ENCODE data around the gene HNRNPA1. TPM values are rescaled to one million over a fixed set of nuclear protein-coding genes. Genes with fewer than 3 reads are reported as not detected.
A peak's percentile ranks its signal among the peaks of the same experiment; 100 is the strongest.

HNRNPA1 gene
- total and polyA plus RNA-seq, 2 of the 4 experiments (the other 2 are of a cell fraction) = 747 to 1,409 TPM

GRCh38 chr12:54330442-54330841 lies 49.9 kb downstream of the HNRNPA1 start:
- Histone ChIP-seq H2BK15ac (ENCODE audit: low read depth, low read length) (no peak overlapping the region), H3K56ac (ENCODE audit: extremely low read depth, insufficient read depth, low read length) (0 out of 2 replicates have a peak overlapping the region, but pooled peaks have one; percentile 1), H3K79me1 (ENCODE audit: low read depth in 1 of 2, low read length in 2 of 2) (peaks cover 11 to 65% of the 10 kb centered on the region in 2 experiments; a peak in 3 of 4 replicates), H3K23ac (ENCODE audit: low read depth, low read length) (peak overlapping the region; percentile 94), H3K27me3 (ENCODE audit: control insufficient read depth, insufficient read depth, low read length) (no peaks in the 10 kb centered on the region), H3K14ac (replicated peaks; ENCODE audit: low read depth, low read length) (peak overlapping the region; percentile 69; the same call in 1 of the 2 replicates), H3K9me3 (ENCODE audit: control insufficient read depth, insufficient read depth, low read length) (no peaks in the 10 kb centered on the region), H2BK20ac (ENCODE audit: low read depth, low read length) (peak overlapping the region; percentile 69; the same call in 1 of the 2 replicates), H3K9me1 (ENCODE audit: insufficient read depth, low read length) (peaks cover 7% of the 10 kb centered on the region), H4K20me1 (ENCODE audit: insufficient read depth, low read length) (peaks cover 21% of the 10 kb centered on the region; the same call in 1 of the 2 replicates), H3K18ac (ENCODE audit: low read depth, low read length) (no peak overlapping the region), H3K4me2 (ENCODE audit: low read depth, low read length) (no peak overlapping the region), H3K36me3 (ENCODE audit: control insufficient read depth, insufficient read depth, low read length) (0 out of 2 replicates have a peak, but pooled peaks cover 4% of the 10 kb centered on the region), H2BK120ac (ENCODE audit: low read depth, low read length) (peak overlapping the region; percentile 40), H3K4ac (ENCODE audit: low read depth, low read length) (peak overlapping the region; percentile 45), H2AK5ac (ENCODE audit: low read depth, low read length) (peak overlapping the region; percentile 57; the same call in 1 of the 2 replicates), H4K91ac (ENCODE audit: insufficient read depth, low read depth, low read length) (no peak overlapping the region; the same call in 1 of the 2 replicates), H2AK9ac (replicated peaks; ENCODE audit: low read depth, low read length, poor library complexity) (no peak overlapping the region), H3K27ac (ENCODE audit: insufficient read depth, low read length) (no peak overlapping the region), H2BK5ac (ENCODE audit: low read depth, low read length, poor library complexity, severe bottlenecking) (no peak overlapping the region), H4K5ac (ENCODE audit: low read depth, low read length) (no peak overlapping the region), H3K9ac (ENCODE audit: low read depth, low read length) (no peak overlapping the region), H4K8ac (ENCODE audit: low read depth in 2 of 2, low read length in 2 of 2) (no peak overlapping the region), H2AFZ (replicated peaks; ENCODE audit: low read length, poor library complexity) (no peak overlapping the region), H3K4me1 (ENCODE audit: control insufficient read depth, insufficient read depth, low read length) (peaks cover 7% of the 10 kb centered on the region), H3K4me3 (ENCODE audit: insufficient read depth, low read depth, low read length) (no peak overlapping the region)
- ATAC-seq (ENCODE audit: low read depth) = no peak
- intact Hi-C loops (cut with micrococcal nuclease) (no loop called here), in situ Hi-C loops (cut with MboI; ENCODE audit: low sequenced_read_pairs) (no loop called here), dilution Hi-C loops (cut with HindIII; ENCODE audit: low sequenced_read_pairs, unreplicated experiment) (no loop called here)
- ChIA-PET CTCF (no interaction called here), POLR2A (ENCODE audit: unreplicated experiment) (no interaction called here)
- BruUV-seq (replicated peaks) = no TSS peak
- no peak for DNase-seq
- no peak for TF ChIP-seq USF2 (IDR thresholded peaks at IDR 0.05; ENCODE audit: low read depth, low read length)
- no peak for TF ChIP-seq MXI1 (IDR thresholded peaks at IDR 0.05; ENCODE audit: borderline replicate concordance, low read depth, low read length)
- TF ChIP-seq, protein P1, sequence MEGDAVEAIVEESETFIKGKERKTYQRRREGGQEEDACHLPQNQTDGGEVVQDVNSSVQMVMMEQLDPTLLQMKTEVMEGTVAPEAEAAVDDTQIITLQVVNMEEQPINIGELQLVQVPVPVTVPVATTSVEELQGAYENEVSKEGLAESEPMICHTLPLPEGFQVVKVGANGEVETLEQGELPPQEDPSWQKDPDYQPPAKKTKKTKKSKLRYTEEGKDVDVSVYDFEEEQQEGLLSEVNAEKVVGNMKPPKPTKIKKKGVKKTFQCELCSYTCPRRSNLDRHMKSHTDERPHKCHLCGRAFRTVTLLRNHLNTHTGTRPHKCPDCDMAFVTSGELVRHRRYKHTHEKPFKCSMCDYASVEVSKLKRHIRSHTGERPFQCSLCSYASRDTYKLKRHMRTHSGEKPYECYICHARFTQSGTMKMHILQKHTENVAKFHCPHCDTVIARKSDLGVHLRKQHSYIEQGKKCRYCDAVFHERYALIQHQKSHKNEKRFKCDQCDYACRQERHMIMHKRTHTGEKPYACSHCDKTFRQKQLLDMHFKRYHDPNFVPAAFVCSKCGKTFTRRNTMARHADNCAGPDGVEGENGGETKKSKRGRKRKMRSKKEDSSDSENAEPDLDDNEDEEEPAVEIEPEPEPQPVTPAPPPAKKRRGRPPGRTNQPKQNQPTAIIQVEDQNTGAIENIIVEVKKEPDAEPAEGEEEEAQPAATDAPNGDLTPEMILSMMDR (conservative IDR thresholded peaks at IDR 0.05; ENCODE audit: low read depth, low read length) = no peak
- no CpG with 5 or more reads among the region's 3 CpGs for WGBS, 2 experiments (ENCODE audit: extremely low coverage in 2 of 2, insufficient read length in 1 of 2)

All from IMR-90 (cell line).